ENCODE data around the gene ITK.

The ITK gene

GRCh38 chr5:157252711-157253465 is 72.2 kb downstream of the ITK start:
- peak; percentile 67 for DNase-seq

- peak; percentile 39 for DNase-seq
Observed at GRCh38 chr5:157253547-157253946, 72.9 kb downstream of the ITK start.

GRCh38 chr5:157258450-157258849 is 77.8 kb downstream of the ITK start:
- DNase-seq = no peak

GRCh38 chr5:157259699-157260098 is 79.1 kb downstream of the ITK start:
- DNase-seq = no peak

- no peak for DNase-seq
Observed at GRCh38 chr5:157263496-157264090, 83.0 kb downstream of the ITK start.

- DNase-seq = peak; percentile 82
Observed at GRCh38 chr5:157265714-157266285, 85.2 kb downstream of the ITK start, which contains the start of gene CYFIP2. Gene CYFIP2, plus strand, starts transcription at chr5:157266123. Its CDS starts 19,239 bp downstream, at chr5:157285362.

GRCh38 chr5:157266286-157267007 is 85.8 kb downstream of the ITK start:
- no peak for DNase-seq

GRCh38 chr5:157267025-157267424 is 86.4 kb downstream of the ITK start:
- DNase-seq = no peak

- DNase-seq = no peak
Observed at GRCh38 chr5:157267761-157268480, 87.3 kb downstream of the ITK start.

GRCh38 chr5:157269165-157269671 is 88.6 kb downstream of the ITK start:
- DNase-seq = no peak

GRCh38 chr5:157269761-157270272 is 89.2 kb downstream of the ITK start:
- no peak for DNase-seq

- DNase-seq = no peak
Observed at GRCh38 chr5:157270771-157271170, 90.1 kb downstream of the ITK start.

GRCh38 chr5:157271740-157272271 is 91.2 kb downstream of the ITK start:
- peak; percentile 65 for DNase-seq

GRCh38 chr5:157273131-157273556 is 92.5 kb downstream of the ITK start:
- DNase-seq = no peak

GRCh38 chr5:157275403-157275802 is 94.8 kb downstream of the ITK start:
- no peak for DNase-seq

GRCh38 chr5:157278319-157279037 is 97.8 kb downstream of the ITK start:
- no peak for DNase-seq

- DNase-seq = no peak
Observed at GRCh38 chr5:157279605-157280239, 99.1 kb downstream of the ITK start.

GRCh38 chr5:157280927-157281326 is 100.3 kb downstream of the ITK start:
- no peak for DNase-seq

GRCh38 chr5:157282150-157282549 is 101.5 kb downstream of the ITK start:
- DNase-seq = no peak

GRCh38 chr5:157283434-157283833 is 102.8 kb downstream of the ITK start:
- no peak for DNase-seq

All from femur (tissue), 1 donor.